SJSA1 (cell line): Measurements from ENCODE around the gene SHLD1. TPM values are rescaled to one million over a fixed set of nuclear protein-coding genes. Genes with fewer than 3 reads are reported as not detected.

ENCODE experiments used
- DNase-seq, 2 experiments: peaks; one replicate each; pipeline ENCODE4 v3.0.0-alpha.2; 2015 to 2020; ENCODE audit warnings: low spot score in 2 of 2, low read depth in 1 of 2
- H3K27ac ChIP-seq: fragments of 250-450 bp; sonication (Bioruptor Pico); 2 replicates; pipeline ENCODE4 v1.5.1; 2020; ENCODE audit warnings: mild to moderate bottlenecking, moderate library complexity
- H3K27me3 ChIP-seq: fragments of 250-450 bp; sonication (Bioruptor Pico); replicated peaks from 2 replicates; pipeline ENCODE4 v1.5.1; 2020; ENCODE audit warnings: mild to moderate bottlenecking, moderate library complexity
- H3K36me3 ChIP-seq: fragments of 250-450 bp; sonication (Bioruptor Pico); 2 replicates; pipeline ENCODE4 v1.5.1; 2020; ENCODE audit warnings: mild to moderate bottlenecking
- H3K4me1 ChIP-seq: fragments of 250-450 bp; sonication (Bioruptor Pico); replicated peaks from 2 replicates; pipeline ENCODE4 v1.6.1; 2021; ENCODE audit warnings: mild to moderate bottlenecking
- H3K4me3 ChIP-seq: fragments of 250-450 bp; sonication (Bioruptor Pico); 2 replicates; pipeline ENCODE4 v1.5.1; 2020; ENCODE audit warnings: mild to moderate bottlenecking
- H3K9me3 ChIP-seq: fragments of 250-450 bp; sonication (Bioruptor Pico); replicated peaks from 2 replicates; pipeline ENCODE4 v1.5.1; 2020; ENCODE audit warnings: mild to moderate bottlenecking
- total RNA-seq: library from RNA; depleted of rRNA; stranded (reverse); fragments of >200 nt; shearing (Covaris generic); gene quantifications from 2 replicates; pipeline ENCODE4 v1.2.3, GENCODE V29; 2014; rRNA removed

Gene SHLD1
- total RNA-seq, 1 experiment from 2014 or later: 1.6 TPM

GRCh38 chr20:5895626-5896025, 145.4 kb downstream of the SHLD1 start:
- Histone ChIP-seq H3K9me3 (no peaks in the 10 kb centered on the region), H3K27me3 (peaks cover 10% of the 10 kb centered on the region), H3K36me3 (no peaks in the 10 kb centered on the region), H3K27ac (no peak overlapping the region), H3K4me1 (no peaks in the 10 kb centered on the region), H3K4me3 (no peak overlapping the region)
- no peak for DNase-seq

- Histone ChIP-seq H3K9me3 (0 out of 2 replicates have a peak, but pooled peaks cover 2% of the 10 kb centered on the region), H3K27ac (no peak overlapping the region), H3K36me3 (no peaks in the 10 kb centered on the region), H3K4me3 (no peak overlapping the region), H3K4me1 (no peaks in the 10 kb centered on the region), H3K27me3 (peaks cover 9% of the 10 kb centered on the region; the same call in 1 of the 2 replicates)
- no peak for DNase-seq
These were observed 149.2 kb downstream of the SHLD1 start for GRCh38 chr20:5899444-5899843.

GRCh38 chr20:5900908-5901307, 150.7 kb downstream of the SHLD1 start:
- Histone ChIP-seq H3K4me3 (no peak overlapping the region), H3K4me1 (no peaks in the 10 kb centered on the region), H3K9me3 (0 out of 2 replicates have a peak, but pooled peaks cover 2% of the 10 kb centered on the region), H3K36me3 (no peaks in the 10 kb centered on the region), H3K27me3 (peaks cover 9% of the 10 kb centered on the region; the same call in 1 of the 2 replicates), H3K27ac (no peak overlapping the region)
- DNase-seq: no peak

GRCh38 chr20:5908981-5909380, 158.8 kb downstream of the SHLD1 start:
- Histone ChIP-seq H3K9me3 (no peaks in the 10 kb centered on the region), H3K4me3 (no peak overlapping the region), H3K27me3 (peaks cover 16% of the 10 kb centered on the region), H3K27ac (no peak overlapping the region), H3K4me1 (peaks cover 3% of the 10 kb centered on the region), H3K36me3 (no peaks in the 10 kb centered on the region)
- no peak for DNase-seq

- H3K4me3 ChIP-seq: no peak overlapping the region
- H3K36me3 ChIP-seq: no peaks in the 10 kb centered on the region
- no peak for DNase-seq
- H3K27ac ChIP-seq: no peak overlapping the region
- H3K4me1 ChIP-seq: peaks cover 3% of the 10 kb centered on the region
- H3K9me3 ChIP-seq: no peaks in the 10 kb centered on the region
- H3K27me3 ChIP-seq: peaks cover 16% of the 10 kb centered on the region
These were observed 160.0 kb downstream of the SHLD1 start for GRCh38 chr20:5910186-5910585.

GRCh38 chr20:5913166-5913565, 163.0 kb downstream of the SHLD1 start:
- H3K4me3 ChIP-seq: no peak overlapping the region
- H3K9me3 ChIP-seq: no peaks in the 10 kb centered on the region
- H3K36me3 ChIP-seq: no peaks in the 10 kb centered on the region
- peaks cover 16% of the 10 kb centered on the region for H3K27me3 ChIP-seq
- no peak for DNase-seq
- peaks cover 3% of the 10 kb centered on the region for H3K4me1 ChIP-seq
- no peak overlapping the region for H3K27ac ChIP-seq

Other genes with a start within 250 kb of the SHLD1 start
- gene GPCPD1, start 139.4 kb upstream of the SHLD1 start, total RNA-seq: 7.8 and 10.4 TPM in 2 replicates
- gene CHGB, start 161.1 kb downstream of the SHLD1 start, total RNA-seq: not detected in 2 replicates
- gene TRMT6, start 200.1 kb downstream of the SHLD1 start, total RNA-seq: 18.5 and 18.9 TPM in 2 replicates
- gene MCM8, start 200.3 kb downstream of the SHLD1 start, total RNA-seq: 38.3 and 38.9 TPM in 2 replicates